H54 (cell line): ENCODE data around the gene PTGES2.
A peak's percentile ranks its signal among the peaks of the same experiment; 100 is the strongest.
"Not testable (repeated sequence)": the region's sequence is repeated elsewhere in the genome, so short reads cannot be mapped to it uniquely, and the experiment has no call there.

Experiments
- DNase-seq: peaks from one replicate; pipeline ENCODE4 v3.0.0; 2011; ENCODE audit warnings: low spot score, mixed read lengths; ENCODE audit not compliant: insufficient read length
- FAIRE-seq: peaks from 3 replicates; lab custom pipeline; 2011; peaks lifted over from hg19 to GRCh38; lab: Jason Lieb, UNC
- POLR2A ChIP-seq: IDR thresholded peaks from 2 replicates; pipeline ENCODE4 v1.6.1; 2011; ENCODE audit warnings: low read depth, mild to moderate bottlenecking, low read length

Gene PTGES2

GRCh38 chr9:128078504-128079434, 48.8 kb downstream of the PTGES2 start:
- peak; percentile 15 for FAIRE-seq
- DNase-seq: peak; percentile 66
- TF ChIP-seq POLR2A: no peak

GRCh38 chr9:128077847-128078503, 49.6 kb downstream of the PTGES2 start:
- FAIRE-seq: no peak
- TF ChIP-seq POLR2A: no peak

GRCh38 chr9:128073253-128073886, 54.2 kb downstream of the PTGES2 start:
- no peak for DNase-seq
- TF ChIP-seq POLR2A: no peak
- no peak for FAIRE-seq

More at GRCh38 chr9:128077847-128078503, 49.6 kb downstream of the PTGES2 start:
- DNase-seq: no peak

- no peak for FAIRE-seq
- no peak for TF ChIP-seq POLR2A
- DNase-seq: no peak
Observed at GRCh38 chr9:128072144-128073021, 55.1 kb downstream of the PTGES2 start.

GRCh38 chr9:128071475-128071874, 56.1 kb downstream of the PTGES2 start:
- not testable (repeated sequence) for FAIRE-seq, DNase-seq

- TF ChIP-seq POLR2A: no peak
- no peak for DNase-seq
- no peak for FAIRE-seq
Observed at GRCh38 chr9:128070874-128071273, 56.7 kb downstream of the PTGES2 start.
